ENCODE results near the gene PLCD1.

DNA sequence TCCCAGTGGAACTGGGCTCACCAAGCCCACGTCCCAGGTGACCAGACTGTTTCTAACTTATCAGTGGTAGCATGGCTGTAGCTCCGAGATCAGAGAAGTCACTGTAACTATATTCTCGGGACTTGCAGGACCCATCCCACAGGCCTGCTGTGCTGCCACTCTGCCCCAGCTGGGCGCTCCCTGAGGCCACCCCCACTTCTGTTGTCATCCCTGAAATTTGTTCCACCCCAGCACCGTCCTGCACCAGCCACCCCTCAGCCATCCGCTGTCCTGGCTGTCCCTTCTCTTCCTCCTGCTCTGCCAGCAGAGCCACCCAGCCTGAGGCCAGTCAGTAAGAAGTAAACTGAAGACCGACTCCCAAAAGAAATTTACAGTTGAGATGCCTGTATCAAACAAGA is 71.9 kb downstream of the PLCD1 start:
- TF ChIP-seq OSR1 (CRISPR knock-in tag; IDR thresholded peaks at IDR 0.05) (no peak), GLIS3 (CRISPR knock-in tag; IDR thresholded peaks at IDR 0.05) (no peak), TCF4 (CRISPR knock-in tag; IDR thresholded peaks at IDR 0.05; ENCODE audit: borderline replicate concordance) (no peak), ARNTL (CRISPR knock-in tag; IDR thresholded peaks at IDR 0.05; ENCODE audit: borderline replicate concordance, low read depth) (no peak), RARB (CRISPR knock-in tag; IDR thresholded peaks at IDR 0.05) (no peak), PPARA (CRISPR knock-in tag; IDR thresholded peaks at IDR 0.05; ENCODE audit: borderline replicate concordance) (no peak), POU6F1 (CRISPR knock-in tag; IDR thresholded peaks at IDR 0.05; ENCODE audit: borderline replicate concordance, low read depth) (no peak), SNAI2 (CRISPR knock-in tag; IDR thresholded peaks at IDR 0.05) (no peak), BACH2 (CRISPR knock-in tag; IDR thresholded peaks at IDR 0.05; ENCODE audit: borderline replicate concordance) (no peak), ZFP3 (CRISPR knock-in tag; IDR thresholded peaks at IDR 0.05) (no peak), ZC3H10 (CRISPR knock-in tag; IDR thresholded peaks at IDR 0.05) (no peak)
- TF ChIP-seq, protein P1, sequence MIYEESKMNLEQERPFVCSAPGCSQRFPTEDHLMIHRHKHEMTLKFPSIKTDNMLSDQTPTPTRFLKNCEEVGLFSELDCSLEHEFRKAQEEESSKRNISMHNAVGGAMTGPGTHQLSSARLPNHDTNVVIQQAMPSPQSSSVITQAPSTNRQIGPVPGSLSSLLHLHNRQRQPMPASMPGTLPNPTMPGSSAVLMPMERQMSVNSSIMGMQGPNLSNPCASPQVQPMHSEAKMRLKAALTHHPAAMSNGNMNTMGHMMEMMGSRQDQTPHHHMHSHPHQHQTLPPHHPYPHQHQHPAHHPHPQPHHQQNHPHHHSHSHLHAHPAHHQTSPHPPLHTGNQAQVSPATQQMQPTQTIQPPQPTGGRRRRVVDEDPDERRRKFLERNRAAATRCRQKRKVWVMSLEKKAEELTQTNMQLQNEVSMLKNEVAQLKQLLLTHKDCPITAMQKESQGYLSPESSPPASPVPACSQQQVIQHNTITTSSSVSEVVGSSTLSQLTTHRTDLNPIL (CRISPR knock-in tag; IDR thresholded peaks at IDR 0.05; ENCODE audit: low read depth): no peak
- TF ChIP-seq, protein P2, sequence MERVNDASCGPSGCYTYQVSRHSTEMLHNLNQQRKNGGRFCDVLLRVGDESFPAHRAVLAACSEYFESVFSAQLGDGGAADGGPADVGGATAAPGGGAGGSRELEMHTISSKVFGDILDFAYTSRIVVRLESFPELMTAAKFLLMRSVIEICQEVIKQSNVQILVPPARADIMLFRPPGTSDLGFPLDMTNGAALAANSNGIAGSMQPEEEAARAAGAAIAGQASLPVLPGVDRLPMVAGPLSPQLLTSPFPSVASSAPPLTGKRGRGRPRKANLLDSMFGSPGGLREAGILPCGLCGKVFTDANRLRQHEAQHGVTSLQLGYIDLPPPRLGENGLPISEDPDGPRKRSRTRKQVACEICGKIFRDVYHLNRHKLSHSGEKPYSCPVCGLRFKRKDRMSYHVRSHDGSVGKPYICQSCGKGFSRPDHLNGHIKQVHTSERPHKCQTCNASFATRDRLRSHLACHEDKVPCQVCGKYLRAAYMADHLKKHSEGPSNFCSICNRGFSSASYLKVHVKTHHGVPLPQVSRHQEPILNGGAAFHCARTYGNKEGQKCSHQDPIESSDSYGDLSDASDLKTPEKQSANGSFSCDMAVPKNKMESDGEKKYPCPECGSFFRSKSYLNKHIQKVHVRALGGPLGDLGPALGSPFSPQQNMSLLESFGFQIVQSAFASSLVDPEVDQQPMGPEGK (CRISPR knock-in tag; IDR thresholded peaks at IDR 0.05; ENCODE audit: borderline replicate concordance): no peak

Measured in SK-N-SH treated with all-trans-retinoic acid at 6 μM for 48 hours (cell line).